Aorta (tissue), 5 donors: ENCODE results near the gene SHROOM4. TPM values are rescaled to one million over a fixed set of nuclear protein-coding genes. Genes with fewer than 3 reads are reported as not detected.

Experiments
- ATAC-seq: fragments of 200-7000 bp; cut with Tn5 transposase; one replicate; pipeline ENCODE4 v1.9.1; 2022; ENCODE audit warnings: moderate library complexity; ENCODE audit not compliant: low FRiP score
- DNase-seq, 2 donors: peaks; one replicate each; pipeline ENCODE4 v3.0.0-alpha.2; 2020
- H3K27ac ChIP-seq, 2 donors: one replicate each; pipeline ENCODE4 v1.5.1; 2013; ENCODE audit warnings: low read length in 2 of 2, mild to moderate bottlenecking in 2 of 2, moderate library complexity in 2 of 2, control low read depth in 1 of 2, inconsistent platforms in 1 of 2, low read depth in 1 of 2
- H3K27me3 ChIP-seq, 2 donors: one replicate each; pipeline ENCODE4 v1.6.1; 2013; ENCODE audit warnings: control low read depth in 1 of 2, low read length in 1 of 2, mild to moderate bottlenecking in 1 of 2, moderate library complexity in 1 of 2; ENCODE audit not compliant: insufficient read depth in 2 of 2, control insufficient read depth in 1 of 2
- H3K36me3 ChIP-seq, 2 donors: one replicate each; pipeline ENCODE4 v1.6.1; 2013; ENCODE audit warnings: control low read depth in 1 of 2, low read length in 1 of 2, mild to moderate bottlenecking in 1 of 2; ENCODE audit not compliant: insufficient read depth in 2 of 2, control insufficient read depth in 1 of 2
- H3K4me1 ChIP-seq, 2 donors: one replicate each; pipeline ENCODE4 v1.6.1; 2013; ENCODE audit warnings: low read length in 2 of 2, control low read depth in 1 of 2, mild to moderate bottlenecking in 1 of 2, moderate library complexity in 1 of 2; ENCODE audit not compliant: insufficient read depth in 2 of 2, control insufficient read depth in 1 of 2
- H3K4me3 ChIP-seq, 2 donors: one replicate each; pipeline ENCODE4 v1.5.1; 2013; ENCODE audit warnings: low read length in 2 of 2, control low read depth in 1 of 2, mild to moderate bottlenecking in 1 of 2
- H3K9me3 ChIP-seq: one replicate; pipeline ENCODE4 v1.6.1; 2013; ENCODE audit warnings: mild to moderate bottlenecking, low read length; ENCODE audit not compliant: control insufficient read depth
- WGBS, 2 donors: extraction: QIAGEN DNeasy Blood & Tissue Kit; methylation state at CpG; one replicate each; pipeline ENCODE4 v1.1.7; 2013; 5-methylcytosine and 5-hydroxymethylcytosine counted together
- intact Hi-C, 2 donors: fragments of 100-400 bp; cut with DNase I; formaldehyde crosslinking; loops; one replicate each; pipeline versions ENCODE4 v1.14.2 to v1.15.0; 2022
- polyA plus RNA-seq, 2 donors: library from polyadenylated mRNA; stranded (reverse); fragments of 200-250 nt; gene quantifications; one replicate each; pipeline ENCODE4 v1.2.3, GENCODE V29; 2013
- total RNA-seq, 2 donors: library from RNA; stranded (reverse); fragmentation: NEBNext Ultra II Directional; extraction: Animal tissue kit (Norgen Biotek cat#: 25700); gene quantifications; one replicate each; pipeline ENCODE4 v1.2.1, GENCODE V29; 2021
- donor health status: healthy with polysubstance abuse.
- donor health status: Bipolar disorder and iron deficiency.
- donor health status: DM: no; HTN: no; CAD: no.
- donor health status: DM: no; HTN: no; CAD: no.
- donor health status: DM: yes; HTN: yes; CAD: no.

Gene SHROOM4
- total and polyA plus RNA-seq, 4 donors = 0.38 to 16.4 (median 7.5) TPM

GRCh38 chrX:50736656-50737055 is 77.3 kb downstream of the SHROOM4 start:
- Histone ChIP-seq H3K27me3 (no peaks in the 10 kb centered on the region), H3K9me3 (no peaks in the 10 kb centered on the region), H3K4me3 (no peak overlapping the region), H3K4me1 (no peaks in the 10 kb centered on the region), H3K27ac (no peak overlapping the region), H3K36me3 (no peaks in the 10 kb centered on the region)
- ATAC-seq (no peak), DNase-seq (no peak)
- intact Hi-C loops = no loop called here
- 84 to 91% methylated on average over 2 of the region's 2 CpGs for WGBS, 2 donors

GRCh38 chrX:50726296-50726695 is 87.7 kb downstream of the SHROOM4 start:
- ATAC-seq (no peak), DNase-seq (no peak)
- Histone ChIP-seq H3K27ac (no peak overlapping the region), H3K4me1 (no peaks in the 10 kb centered on the region), H3K27me3 (no peaks in the 10 kb centered on the region), H3K36me3 (no peaks in the 10 kb centered on the region), H3K4me3 (no peak overlapping the region), H3K9me3 (no peaks in the 10 kb centered on the region)
- 46 to 89% methylated on average over 3 of the region's 3 CpGs for WGBS, 2 donors
- intact Hi-C loops = no loop called here

GRCh38 chrX:50725310-50725709 is 88.7 kb downstream of the SHROOM4 start:
- intact Hi-C loops = no loop called here
- H3K4me3 ChIP-seq = no peak overlapping the region
- no peak for DNase-seq
- 77 to 94% methylated on average over 5 of the region's 5 CpGs for WGBS, 2 donors
- no peaks in the 10 kb centered on the region for H3K36me3 ChIP-seq
- no peak overlapping the region for H3K27ac ChIP-seq
- no peaks in the 10 kb centered on the region for H3K4me1 ChIP-seq
- no peaks in the 10 kb centered on the region for H3K27me3 ChIP-seq
- H3K9me3 ChIP-seq = no peaks in the 10 kb centered on the region
- no peak for ATAC-seq

GRCh38 chrX:50723006-50723405 is 91.0 kb downstream of the SHROOM4 start:
- WGBS, 2 donors = 58 to 64% methylated on average over 1 of the region's 1 CpG
- ATAC-seq = no peak
- no peak overlapping the region for H3K4me3 ChIP-seq
- H3K27me3 ChIP-seq = no peaks in the 10 kb centered on the region
- H3K9me3 ChIP-seq = no peaks in the 10 kb centered on the region
- H3K4me1 ChIP-seq = no peaks in the 10 kb centered on the region
- intact Hi-C loops = no loop called here
- DNase-seq = no peak
- H3K36me3 ChIP-seq = no peaks in the 10 kb centered on the region
- no peak overlapping the region for H3K27ac ChIP-seq

- no peak for ATAC-seq
- 77 to 95% methylated on average over 1 of the region's 1 CpG for WGBS, 2 donors
- intact Hi-C loops = no loop called here
Observed at GRCh38 chrX:50721764-50722521, 92.1 kb downstream of the SHROOM4 start.

GRCh38 chrX:50719614-50720013 is 94.4 kb downstream of the SHROOM4 start:
- ATAC-seq = no peak
- DNase-seq = no peak

More at GRCh38 chrX:50721764-50722521, 92.1 kb downstream of the SHROOM4 start:
- Histone ChIP-seq H3K9me3 (no peaks in the 10 kb centered on the region), H3K4me1 (no peaks in the 10 kb centered on the region), H3K36me3 (no peaks in the 10 kb centered on the region), H3K27me3 (no peaks in the 10 kb centered on the region), H3K27ac (no peak overlapping the region), H3K4me3 (no peak overlapping the region)
- DNase-seq = no peak

GRCh38 chrX:50718776-50719175 is 95.2 kb downstream of the SHROOM4 start:
- Histone ChIP-seq H3K27ac (no peak overlapping the region), H3K9me3 (no peaks in the 10 kb centered on the region), H3K27me3 (no peaks in the 10 kb centered on the region), H3K4me1 (peaks cover 0 to 3% of the 10 kb centered on the region in 2 donors), H3K4me3 (no peak overlapping the region), H3K36me3 (no peaks in the 10 kb centered on the region)
- WGBS, 2 donors = 2 to 33% methylated on average over 1 of the region's 1 CpG
- ATAC-seq = no peak
- intact Hi-C loops = no loop called here
- no peak for DNase-seq

More at GRCh38 chrX:50719614-50720013, 94.4 kb downstream of the SHROOM4 start:
- H3K4me3 ChIP-seq = no peak overlapping the region
- 74 to 98% methylated on average over 2 of the region's 2 CpGs for WGBS, 2 donors
- no peak overlapping the region for H3K27ac ChIP-seq
- no peaks in the 10 kb centered on the region for H3K9me3 ChIP-seq
- H3K4me1 ChIP-seq = peaks cover 0 to 3% of the 10 kb centered on the region in 2 donors
- intact Hi-C loops = no loop called here
- H3K36me3 ChIP-seq = no peaks in the 10 kb centered on the region
- H3K27me3 ChIP-seq = no peaks in the 10 kb centered on the region

GRCh38 chrX:50716706-50717105 is 97.3 kb downstream of the SHROOM4 start:
- Histone ChIP-seq H3K27me3 (no peaks in the 10 kb centered on the region), H3K27ac (no peak overlapping the region), H3K36me3 (no peaks in the 10 kb centered on the region), H3K4me1 (peaks cover 0 to 3% of the 10 kb centered on the region in 2 donors), H3K9me3 (no peaks in the 10 kb centered on the region), H3K4me3 (no peak overlapping the region)
- no peak for DNase-seq
- intact Hi-C loops = no loop called here
- ATAC-seq = no peak
- 89 to 98% methylated on average over 4 of the region's 4 CpGs for WGBS, 2 donors

- H3K9me3 ChIP-seq = no peaks in the 10 kb centered on the region
- intact Hi-C loops = no loop called here
- no peak for DNase-seq
- no peaks in the 10 kb centered on the region for H3K27me3 ChIP-seq
- WGBS, 2 donors = 73 to 96% methylated on average over 6 of the region's 6 CpGs
- H3K27ac ChIP-seq = no peak overlapping the region
- no peaks in the 10 kb centered on the region for H3K36me3 ChIP-seq
- peaks cover 0 to 3% of the 10 kb centered on the region in 2 donors for H3K4me1 ChIP-seq
- ATAC-seq = no peak
- H3K4me3 ChIP-seq = no peak overlapping the region
Observed at GRCh38 chrX:50712777-50713176, 101.2 kb downstream of the SHROOM4 start.
